M059J (cell line): ENCODE measurements around the gene PPCDC. TPM values are rescaled to one million over a fixed set of nuclear protein-coding genes. Genes with fewer than 3 reads are reported as not detected.

Experiments
- DNase-seq: peaks from one replicate; pipeline ENCODE4 v3.0.0-alpha.2; 2012; ENCODE audit warnings: low read depth
- total RNA-seq: library from RNA; depleted of rRNA; stranded (reverse); fragments of >200 nt; shearing (Covaris generic); gene quantifications from 2 replicates; pipeline ENCODE4 v1.2.3, GENCODE V29; 2014

The PPCDC gene
- total RNA-seq, 1 experiment from 2014 or later = 15.9 TPM

GRCh38 chr15:75043509-75044257 is 20.3 kb downstream of the PPCDC start:
- DNase-seq = peak; percentile 98

DNA sequence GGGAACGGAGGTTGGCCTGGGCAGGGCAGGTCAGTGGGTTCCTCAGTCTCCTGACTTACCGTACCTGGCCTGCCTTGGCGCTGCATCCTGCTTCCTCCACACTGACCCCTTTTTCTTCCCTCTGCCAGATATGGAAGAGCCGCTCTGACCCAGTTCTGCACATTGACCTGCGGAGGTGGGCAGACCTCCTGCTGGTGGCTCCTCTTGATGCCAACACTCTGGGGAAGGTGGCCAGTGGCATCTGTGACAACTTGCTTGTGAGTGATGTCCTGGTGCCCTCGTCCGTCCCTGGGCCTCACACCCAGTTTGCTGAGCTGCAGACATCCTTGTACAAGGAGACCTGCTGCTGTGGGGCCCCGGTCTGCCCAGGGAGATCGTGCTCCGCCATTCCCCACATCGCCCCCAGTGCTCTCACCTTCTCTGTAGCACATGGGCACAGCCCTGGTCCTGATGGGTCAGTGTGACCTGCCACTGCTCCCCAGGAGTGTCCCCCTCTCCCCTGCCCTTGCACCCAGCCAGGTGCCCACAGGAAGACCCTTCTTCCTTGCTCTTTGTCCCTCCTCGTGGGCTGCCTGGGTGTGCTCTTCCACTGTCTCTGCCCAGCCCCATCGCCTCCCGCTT is 21.0 kb downstream of the PPCDC start:
- DNase-seq = no peak

- DNase-seq = no peak
Measured at GRCh38 chr15:75045332-75046015, 22.1 kb downstream of the PPCDC start.

GRCh38 chr15:75048394-75048793 is 25.0 kb downstream of the PPCDC start:
- DNase-seq = no peak

DNA sequence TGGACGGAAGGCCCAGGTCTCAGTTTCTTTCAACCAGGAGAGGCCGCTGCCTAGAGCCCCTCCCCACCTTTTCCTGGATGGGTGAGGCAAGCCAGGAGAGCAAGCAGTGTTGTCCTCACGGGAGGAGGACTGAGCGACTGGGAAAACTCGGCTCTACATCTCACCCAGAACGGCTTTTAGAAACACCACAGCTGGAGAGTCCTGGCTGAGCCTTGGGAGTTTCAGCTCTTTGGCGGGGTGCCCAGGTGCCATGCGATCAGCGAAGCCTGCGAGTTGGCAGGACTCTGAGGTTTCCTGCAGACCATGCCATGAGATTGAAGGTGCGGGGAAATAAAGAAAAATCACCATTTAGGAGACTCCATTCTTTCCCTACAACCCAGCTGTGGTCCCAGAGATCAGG is 26.0 kb downstream of the PPCDC start:
- DNase-seq = no peak

GRCh38 chr15:75050283-75050682 is 26.9 kb downstream of the PPCDC start:
- DNase-seq = no peak

DNA sequence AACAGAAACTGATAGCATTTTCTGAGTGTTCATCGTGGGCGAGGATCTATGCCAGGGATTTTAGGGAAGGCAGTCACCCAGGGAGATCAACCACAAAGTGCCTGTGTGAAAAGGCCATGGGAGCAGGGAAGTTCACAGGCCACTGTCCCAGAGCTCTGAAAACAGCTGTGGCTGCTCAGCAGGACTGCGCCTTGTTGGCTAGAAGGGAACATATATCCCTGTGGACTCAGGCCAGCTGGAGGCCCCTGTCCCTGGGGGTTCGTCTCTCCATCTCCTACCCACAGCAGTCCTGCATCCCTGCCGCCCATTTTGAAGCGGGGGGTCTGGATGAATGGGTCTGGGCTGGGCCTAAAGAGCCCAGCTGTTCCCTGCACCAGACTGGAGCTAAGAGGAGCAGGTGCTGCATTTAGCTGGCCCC is 27.8 kb downstream of the PPCDC start:
- no peak for DNase-seq

DNA sequence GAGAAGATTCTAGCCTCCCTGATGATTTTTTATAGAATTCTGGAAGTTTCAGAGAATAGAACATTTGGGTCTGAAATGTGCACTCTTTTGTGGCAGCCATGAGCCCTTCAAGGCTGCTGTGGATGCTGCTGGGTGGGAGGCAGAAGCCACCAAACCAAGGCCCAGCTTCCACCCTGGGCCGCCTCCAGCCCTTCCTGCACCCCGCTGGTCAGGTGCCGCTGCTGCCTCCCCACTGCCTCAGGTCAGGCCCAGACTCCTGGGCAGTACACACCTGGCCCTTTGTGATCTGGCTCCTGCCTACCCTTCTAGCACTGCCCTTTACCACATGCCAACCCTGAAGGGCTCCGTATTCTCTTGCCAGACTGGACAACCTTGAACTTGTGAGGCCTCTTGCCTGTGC is 28.3 kb downstream of the PPCDC start:
- no peak for DNase-seq

- DNase-seq = no peak
Measured at GRCh38 chr15:75052972-75053747, 29.8 kb downstream of the PPCDC start.

- DNase-seq = no peak
Measured at GRCh38 chr15:75053748-75054125, 30.3 kb downstream of the PPCDC start.

- peak; percentile 40 for DNase-seq
Measured at GRCh38 chr15:75054172-75054897, 30.9 kb downstream of the PPCDC start.

DNA sequence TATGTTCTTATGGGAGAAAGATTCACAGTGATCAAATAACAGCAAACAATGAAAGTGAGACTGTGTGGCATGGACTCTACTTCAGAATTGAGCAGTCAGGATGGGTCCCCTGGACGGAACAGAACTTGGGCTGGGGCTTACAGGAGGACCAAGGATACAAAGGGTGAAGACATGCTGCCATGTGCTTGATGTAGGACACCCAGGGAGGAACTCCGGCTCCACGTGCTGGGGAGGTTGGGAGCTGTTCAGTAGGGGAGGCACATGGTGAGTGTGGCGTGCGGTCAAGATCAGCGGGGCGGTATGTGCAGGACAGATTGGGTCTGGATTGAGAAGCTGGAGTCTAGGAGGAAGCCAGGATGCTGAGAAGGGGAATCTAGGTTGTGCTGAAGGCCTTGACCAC is 32.6 kb downstream of the PPCDC start:
- no peak for DNase-seq

GRCh38 chr15:75058127-75058905 is 34.9 kb downstream of the PPCDC start:
- DNase-seq = peak; percentile 71

DNA sequence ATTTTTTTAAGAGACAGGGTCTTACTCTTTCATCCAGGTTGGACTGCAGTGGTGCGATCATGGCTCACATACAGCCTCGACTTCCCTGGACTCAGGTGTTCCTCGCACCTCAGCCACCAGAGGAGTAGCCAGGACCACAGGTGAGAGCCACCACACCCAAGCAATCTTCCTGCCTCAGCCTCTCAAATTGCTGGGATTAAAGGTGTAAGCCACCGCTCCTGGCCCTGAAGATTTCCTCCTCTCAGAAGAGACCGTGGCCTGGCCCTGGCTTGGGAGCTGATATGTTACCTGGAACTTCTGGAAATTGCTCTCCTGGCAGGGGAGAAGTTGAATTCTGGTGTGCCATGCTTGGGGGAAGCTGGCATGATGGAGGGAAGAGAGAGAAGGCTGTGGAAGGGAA is 36.2 kb downstream of the PPCDC start:
- no peak for DNase-seq

GRCh38 chr15:75061272-75061671 is 37.9 kb downstream of the PPCDC start:
- DNase-seq = peak; percentile 86

GRCh38 chr15:75062706-75063105 is 39.3 kb downstream of the PPCDC start:
- DNase-seq = no peak

DNA sequence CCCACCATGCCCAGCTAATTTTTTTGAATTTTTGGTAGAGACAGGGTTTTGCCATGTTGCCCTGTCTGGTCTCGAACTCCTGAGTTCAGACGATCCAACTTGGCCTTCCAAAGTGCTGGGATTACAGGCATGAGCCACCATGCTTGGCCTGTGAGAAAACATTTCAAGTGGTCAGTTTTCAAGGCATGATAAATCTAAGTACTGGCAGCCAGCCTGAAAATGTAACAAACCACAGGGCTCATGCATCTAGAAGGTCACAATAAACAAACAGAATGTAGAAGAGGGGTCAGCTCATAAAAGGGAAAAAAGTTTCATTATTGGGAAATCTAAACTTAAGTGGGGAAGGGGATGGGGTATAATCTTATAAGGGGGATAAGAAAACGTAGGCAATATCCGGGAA is 39.9 kb downstream of the PPCDC start:
- DNase-seq = peak; percentile 94

GRCh38 chr15:75063889-75064288 is 40.5 kb downstream of the PPCDC start:
- no peak for DNase-seq

GRCh38 chr15:75064846-75065245 is 41.5 kb downstream of the PPCDC start:
- DNase-seq = no peak

- DNase-seq = peak; percentile 55
Measured at GRCh38 chr15:75065467-75065850, 42.1 kb downstream of the PPCDC start.
